HS-5 (cell line): ENCODE measurements around the gene GBE1.

Experiments
- DNase-seq: peaks from one replicate; pipeline ENCODE4 v3.0.0-alpha.2; 2012; ENCODE audit warnings: low read depth

GBE1 gene

DNA sequence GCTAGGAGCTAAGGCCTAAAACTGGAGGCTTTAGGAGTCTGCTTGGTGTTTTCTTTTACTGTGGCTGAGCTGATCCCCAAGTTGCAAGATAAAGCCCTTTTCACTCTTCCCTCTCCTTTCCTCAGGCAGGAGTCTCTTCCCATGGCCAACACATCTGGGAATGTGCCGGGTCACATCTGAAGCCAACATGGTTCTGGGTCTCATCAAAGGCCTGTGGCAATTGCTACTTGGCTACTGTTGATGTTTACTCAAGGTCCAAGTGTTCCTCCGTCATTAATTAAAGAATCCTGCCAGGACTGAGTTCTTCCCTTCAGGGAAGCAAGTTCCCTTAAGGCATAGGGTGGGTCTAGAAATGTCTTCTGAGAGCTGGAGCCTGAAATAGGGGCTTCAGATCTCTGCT lies 230.2 kb downstream of the GBE1 start:
- DNase-seq = no peak

DNA sequence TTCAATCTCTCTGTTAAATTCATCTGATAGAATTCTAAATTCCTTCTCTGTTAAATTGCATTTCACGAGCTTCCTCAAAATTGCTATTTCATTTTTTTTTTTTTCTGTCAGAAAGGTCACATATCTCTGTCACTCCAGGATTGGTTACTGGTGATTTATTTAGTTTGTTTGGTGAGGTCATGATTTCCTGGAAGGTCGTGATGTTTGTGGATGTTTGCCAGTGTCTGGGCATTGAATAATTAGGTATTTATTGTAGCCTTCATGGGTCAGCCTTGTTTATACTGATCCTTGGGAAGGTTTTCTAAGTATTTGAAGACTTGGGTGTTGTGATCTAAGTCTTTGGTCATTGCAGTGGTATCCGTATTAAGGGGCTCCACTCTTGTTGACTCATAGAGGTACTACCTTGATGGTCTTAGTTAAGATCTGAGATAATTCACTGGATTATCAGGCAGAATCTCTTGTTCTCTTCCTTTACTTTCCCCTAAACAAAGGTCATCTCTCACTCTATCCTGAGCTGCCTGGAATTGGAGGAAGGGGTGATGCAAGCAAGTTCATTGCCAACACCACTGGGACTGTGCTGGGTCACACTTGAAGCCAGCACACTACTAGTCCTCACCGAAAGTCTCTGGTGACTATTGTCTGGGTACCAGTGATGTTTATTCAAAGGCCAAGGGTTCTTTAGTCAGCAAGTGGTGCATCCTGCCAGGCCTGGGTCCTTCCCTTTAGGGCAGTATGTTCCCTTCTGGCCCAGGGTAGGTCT lies 231.1 kb downstream of the GBE1 start:
- DNase-seq = no peak

DNA sequence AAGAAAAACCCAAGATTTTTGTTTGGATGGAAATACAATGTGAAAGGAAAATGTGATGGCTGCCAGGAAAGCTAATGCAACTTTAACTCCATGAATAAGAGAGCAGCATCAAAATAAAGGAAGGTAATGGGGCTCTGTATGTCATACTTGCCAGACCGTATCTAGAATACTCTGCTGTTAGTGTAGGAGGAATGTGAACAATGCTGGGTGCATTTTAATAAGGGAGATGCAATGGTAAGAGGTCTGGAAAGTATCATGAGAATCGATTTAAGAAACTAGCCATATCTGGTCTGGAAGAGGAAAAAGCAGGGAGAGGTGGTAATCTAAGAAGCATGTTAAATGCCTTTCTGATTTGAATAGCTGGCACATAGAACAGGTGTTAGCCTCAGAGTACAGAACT lies 239.6 kb downstream of the GBE1 start:
- DNase-seq = no peak

DNA sequence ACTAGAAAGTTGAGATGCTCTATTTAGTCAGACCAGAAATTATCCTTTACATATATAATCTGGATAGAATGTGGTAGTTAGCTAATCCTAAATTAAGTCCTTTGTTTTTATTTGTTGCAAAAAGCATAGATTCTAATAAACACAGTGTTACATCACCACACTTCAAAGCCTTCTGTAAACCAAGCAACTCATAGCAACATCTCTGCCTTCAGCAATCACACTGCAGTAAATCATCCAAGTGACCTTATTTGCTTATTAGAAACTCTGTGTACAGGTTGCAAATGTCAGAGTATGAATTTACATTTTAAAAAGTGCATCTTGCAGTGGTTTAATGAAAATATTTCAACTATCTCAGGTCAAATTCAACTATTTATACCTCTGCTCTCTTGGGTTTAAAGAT lies 242.5 kb downstream of the GBE1 start:
- DNase-seq = no peak

DNA sequence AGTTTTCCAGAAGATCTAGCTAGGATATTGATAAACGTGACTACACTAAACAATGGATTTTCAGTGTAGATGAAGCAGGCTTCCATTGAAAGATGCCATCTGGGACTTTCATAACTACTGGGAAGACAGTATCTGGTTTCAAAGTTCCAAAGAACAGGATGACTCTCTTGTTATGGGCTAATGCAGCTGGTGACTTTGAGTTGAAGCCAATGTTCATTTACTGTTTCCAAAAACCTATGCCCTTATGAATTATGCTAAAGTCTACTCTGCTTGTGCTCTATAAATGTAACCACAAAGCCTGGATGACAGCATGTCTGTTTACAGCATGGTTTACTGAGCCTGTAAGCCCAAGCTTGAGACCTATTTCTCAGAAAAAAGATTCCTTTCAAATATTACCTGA lies 245.4 kb downstream of the GBE1 start:
- no peak for DNase-seq

DNA sequence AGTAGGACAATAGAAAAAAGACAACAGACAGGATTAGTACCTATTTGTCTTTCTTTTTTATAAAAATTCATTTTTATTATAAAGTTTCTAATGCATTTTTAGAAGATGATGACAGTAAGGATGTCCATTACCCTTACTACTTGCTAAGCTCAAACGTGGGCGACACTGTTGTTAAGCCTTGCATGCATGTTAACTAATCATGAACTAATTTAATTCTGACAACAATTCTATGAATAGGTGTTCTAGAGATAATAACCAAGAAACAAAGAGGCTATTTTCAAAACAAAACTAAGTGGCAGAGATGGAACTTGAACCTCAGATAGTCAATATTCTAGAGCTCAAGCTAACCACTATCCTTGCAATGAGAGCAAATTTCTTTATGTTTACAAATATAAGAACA lies 247.9 kb downstream of the GBE1 start:
- no peak for DNase-seq

DNA sequence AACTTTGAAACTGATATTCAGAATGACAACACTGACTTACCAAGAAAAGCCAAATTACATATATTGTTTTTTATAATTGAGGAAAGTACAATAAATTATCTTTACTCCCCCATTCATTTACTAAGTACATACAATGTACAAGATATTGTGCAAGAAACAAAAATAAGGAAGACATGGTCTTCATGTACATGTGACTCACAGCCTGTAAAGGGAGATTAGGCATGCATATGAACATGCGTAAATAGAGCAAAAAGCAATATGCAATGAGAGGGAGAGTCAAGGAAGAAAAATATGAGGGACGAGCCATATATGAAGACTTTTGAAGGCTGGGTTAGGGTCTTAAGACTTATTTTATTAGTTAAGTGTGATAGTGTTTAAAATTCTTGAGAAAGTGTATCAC lies 258.4 kb downstream of the GBE1 start:
- no peak for DNase-seq

DNA sequence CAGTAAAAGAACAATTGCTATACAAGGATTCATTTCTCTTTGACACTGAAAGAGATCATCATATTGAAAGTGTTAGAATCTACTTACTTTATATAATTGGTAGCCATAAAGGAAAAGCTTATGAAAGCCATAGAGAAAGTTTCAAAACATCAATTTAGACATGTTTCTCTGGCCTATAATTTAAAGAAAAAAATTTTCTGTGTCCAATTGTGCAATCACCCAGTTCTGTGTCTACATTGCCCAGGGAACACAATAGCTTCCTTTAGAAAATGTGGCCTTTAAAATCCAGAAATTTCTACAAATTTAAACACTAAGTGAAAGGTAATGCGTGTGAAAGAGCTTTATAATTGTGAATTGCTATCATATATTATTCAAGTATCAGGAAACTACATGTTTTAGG lies 259.2 kb downstream of the GBE1 start:
- no peak for DNase-seq

DNA sequence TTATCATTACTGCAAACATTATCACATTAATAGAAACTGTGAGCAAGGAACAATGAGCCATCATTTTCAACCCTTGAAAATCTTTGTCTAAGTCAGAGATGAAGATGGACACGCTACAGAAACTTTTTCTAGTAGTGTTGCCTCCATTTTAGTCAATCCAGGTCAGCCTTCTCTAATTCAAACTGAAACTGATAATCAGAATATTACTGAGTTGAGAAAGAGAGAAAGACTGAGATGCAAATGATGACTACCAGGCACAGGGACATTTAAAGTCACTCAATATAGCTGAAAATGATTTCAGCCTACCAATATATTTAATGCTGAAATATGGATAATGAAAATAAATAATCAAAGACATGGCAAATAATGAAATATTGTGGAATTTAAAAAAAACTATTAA lies 261.4 kb downstream of the GBE1 start:
- no peak for DNase-seq

DNA sequence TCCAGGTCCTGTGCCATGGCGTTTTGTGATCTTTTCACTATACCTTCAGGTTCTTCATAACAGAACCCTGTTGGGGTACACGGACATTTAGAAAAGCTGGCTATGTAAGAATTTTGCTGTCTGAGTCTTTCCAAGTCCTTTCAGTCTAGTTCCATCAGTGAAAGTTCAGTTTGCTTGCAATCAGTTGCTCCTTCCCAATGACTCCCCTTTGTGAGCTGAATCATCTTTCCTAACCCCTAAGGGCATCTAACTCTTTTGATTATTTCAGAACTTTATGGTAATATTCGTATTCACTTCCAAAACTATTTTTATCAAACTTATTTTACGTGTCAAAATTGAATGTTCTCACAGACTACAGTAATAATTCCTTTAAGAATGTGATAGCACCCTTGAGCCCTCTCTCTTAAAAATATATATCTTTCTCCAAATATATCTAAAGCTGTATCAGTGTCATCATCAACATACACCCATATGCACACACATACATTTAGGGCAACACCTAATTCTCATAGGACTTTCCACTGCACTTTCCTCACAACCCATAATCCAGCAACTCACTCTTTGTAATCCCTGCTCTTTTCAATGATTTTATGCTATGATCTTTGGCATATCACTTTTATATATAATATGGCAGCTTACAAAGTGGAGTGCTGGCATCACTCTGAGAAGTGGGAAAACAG lies 263.7 kb downstream of the GBE1 start:
- no peak for DNase-seq

DNA sequence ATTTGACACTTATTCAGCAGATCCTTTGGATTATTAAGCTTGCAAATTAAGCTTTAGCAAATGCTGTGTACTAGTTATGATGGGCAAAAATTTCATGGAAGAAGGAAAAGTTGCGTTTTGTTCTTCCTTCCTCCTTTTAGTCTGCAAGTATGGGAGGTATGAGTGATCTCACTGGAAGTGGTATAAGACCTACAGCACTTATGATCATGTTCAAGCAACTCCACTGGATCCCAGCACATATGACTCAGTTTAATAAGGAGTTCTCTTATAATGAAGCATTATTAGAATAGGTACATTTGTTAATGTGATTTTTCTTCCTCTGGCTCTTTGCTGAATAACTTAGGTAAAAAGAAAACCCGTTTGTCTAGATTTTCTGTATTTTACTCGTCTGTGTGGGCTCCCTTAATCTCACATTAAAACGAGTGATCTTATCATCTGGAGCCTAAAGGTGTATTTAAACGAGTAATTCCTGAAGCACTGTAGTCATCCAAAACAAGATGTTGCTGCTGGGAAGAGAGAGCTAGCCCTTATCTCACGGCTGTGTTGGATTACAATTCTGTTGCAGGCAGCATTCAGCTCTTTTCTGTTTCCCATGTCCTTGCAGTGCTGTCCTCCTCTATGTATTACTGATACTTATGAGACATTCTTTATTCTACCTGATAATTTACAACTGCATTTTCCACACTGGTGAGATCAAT lies 264.9 kb downstream of the GBE1 start:
- no peak for DNase-seq

DNA sequence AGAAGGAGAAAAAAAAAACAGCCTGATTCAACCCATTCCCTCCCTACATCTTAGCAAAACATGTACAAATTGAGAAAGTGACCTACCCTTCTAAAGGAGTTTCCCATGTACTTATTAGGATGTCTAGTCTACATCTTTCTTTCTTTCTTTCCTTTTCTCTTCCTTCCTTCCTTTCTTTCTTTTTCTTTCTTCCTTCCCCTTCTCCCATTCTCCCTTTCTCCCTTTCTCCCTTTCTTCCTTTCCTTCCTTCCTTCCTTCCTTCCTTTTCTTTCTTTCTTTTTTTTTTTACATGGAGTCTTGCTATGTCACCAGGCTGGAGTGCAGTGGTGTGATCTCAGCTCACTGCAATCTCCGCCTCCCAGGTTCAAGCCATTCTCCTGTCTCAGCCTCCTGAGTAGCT lies 269.0 kb downstream of the GBE1 start:
- peak; percentile 6 for DNase-seq

DNA sequence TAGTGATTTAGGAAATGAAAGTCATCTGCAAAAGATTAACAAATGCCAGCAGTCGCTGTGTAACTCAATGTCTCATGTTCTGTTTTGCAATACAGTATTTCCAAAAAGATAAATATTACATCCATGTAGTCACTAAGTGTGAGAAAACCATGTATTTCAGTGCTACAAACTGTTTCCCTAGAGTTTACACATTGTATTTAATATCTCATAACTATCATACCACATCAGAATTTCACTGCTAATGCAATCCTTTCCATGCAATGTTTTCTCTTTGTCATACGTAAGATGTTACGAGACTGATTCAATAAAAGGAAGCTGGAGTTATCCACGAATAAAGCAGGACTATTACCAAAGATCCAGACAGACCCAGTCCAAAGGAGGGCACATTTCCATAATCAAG lies 269.4 kb downstream of the GBE1 start:
- DNase-seq = peak; percentile 45

DNA sequence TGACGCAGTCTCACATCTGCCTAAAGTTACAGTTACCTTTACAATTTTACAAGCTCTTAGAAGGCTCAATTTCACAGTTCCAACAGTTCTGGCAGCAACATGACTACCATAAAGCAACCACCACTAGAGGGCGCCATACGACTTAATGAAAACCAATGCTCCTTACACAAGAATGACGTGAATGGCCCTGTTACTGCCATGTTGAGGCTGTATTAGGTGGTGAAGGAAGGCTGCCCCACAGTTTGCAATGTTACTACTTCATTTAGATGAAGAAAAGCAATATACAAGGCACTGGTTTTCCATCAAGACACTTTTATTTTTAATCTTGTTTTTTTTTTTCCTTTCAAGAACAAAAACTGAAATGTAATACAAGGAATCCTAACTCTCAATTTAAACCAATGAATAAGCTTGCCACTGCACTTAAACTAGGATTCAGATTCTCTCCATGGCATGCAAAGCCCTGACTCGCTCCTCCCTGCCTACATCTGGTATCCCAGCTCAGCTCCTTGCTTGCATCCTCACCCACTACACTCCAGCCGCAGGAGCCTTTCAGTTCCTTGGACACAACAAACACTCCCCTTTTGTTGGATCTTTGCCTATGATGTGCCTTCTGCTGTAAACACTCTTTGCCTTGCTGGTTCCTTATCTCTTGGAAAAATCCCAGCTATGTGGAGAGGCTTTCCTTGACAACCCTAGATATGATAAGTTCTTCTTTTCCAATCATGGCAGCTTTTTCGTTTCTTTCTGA lies 270.7 kb downstream of the GBE1 start:
- peak; percentile 54 for DNase-seq

DNA sequence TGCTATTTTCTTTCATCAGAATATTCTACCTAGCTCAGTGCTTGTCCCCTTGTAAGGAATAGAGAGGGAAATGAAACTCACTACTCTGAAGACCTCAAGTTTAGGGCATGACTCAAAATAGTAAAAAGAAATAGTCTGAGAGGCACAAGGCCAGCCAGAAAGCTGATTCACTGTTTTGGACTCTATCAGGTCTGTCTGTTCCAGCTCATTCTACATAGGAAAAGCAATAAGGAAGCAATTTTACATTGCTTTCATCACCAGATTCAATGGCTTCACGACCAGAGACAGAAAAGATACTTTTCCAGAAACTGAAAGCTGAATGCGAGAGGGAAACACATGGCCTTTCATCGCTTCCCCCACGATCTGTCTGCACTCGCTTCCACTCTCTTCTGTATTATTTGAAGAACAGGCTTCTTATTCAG lies 276.0 kb downstream of the GBE1 start:
- peak; percentile 71 for DNase-seq

DNA sequence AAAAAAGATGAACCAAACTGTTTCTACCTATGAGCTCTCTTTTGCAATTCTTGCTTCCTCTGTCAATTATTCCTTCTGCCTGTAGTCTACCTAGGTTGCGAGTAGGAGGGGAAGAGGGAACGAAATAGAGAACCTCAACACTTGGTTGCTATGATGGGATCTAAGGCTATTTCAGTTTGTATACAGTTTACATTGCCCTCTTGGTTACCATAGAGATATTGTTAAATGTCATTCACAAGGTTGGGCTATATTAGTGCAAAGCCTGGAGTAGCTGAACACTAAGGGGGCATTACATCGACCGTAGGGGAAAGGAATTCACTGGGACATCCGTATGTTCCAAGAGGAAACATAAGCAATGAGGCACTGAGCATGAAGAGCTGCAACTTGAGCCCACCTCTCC lies 276.9 kb downstream of the GBE1 start:
- DNase-seq = no peak

DNA sequence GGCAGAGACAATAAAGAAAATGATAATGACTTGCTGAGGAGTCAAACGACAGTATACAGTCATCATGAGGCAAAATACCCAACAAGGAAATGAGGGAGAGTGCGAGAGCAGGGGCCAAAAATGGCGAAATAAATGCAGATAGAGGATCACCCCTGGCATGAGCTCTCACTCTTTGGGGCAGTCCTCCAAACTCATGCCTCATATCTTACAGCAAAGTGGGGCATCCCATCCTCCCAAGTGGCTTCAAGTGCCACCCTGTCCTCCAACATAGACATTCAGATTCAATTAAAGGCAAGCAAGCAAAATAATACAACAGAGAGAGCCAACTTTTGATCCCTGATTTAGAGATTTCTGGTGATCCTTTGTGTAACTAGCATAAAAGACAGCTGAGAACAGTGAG lies 278.4 kb downstream of the GBE1 start:
- DNase-seq = no peak

DNA sequence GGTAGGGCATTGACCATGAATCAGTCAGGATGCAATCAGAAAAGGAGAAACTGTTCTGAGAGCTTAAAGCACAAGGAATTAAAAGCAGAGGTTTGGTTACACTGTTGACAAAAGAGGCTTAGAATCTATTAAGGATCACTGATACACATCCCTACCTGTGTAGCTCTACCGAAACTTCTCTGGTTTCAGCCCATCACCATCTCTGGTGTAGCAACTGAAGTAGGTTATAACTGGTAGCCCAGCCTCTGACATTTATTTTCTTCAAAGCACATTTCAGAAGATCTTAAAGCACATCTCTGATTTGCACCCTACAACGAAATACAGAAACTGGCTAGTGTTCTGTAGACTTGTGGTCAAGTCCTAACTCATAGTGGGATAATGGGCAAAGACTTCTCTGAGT lies 283.7 kb downstream of the GBE1 start:
- DNase-seq = no peak

DNA sequence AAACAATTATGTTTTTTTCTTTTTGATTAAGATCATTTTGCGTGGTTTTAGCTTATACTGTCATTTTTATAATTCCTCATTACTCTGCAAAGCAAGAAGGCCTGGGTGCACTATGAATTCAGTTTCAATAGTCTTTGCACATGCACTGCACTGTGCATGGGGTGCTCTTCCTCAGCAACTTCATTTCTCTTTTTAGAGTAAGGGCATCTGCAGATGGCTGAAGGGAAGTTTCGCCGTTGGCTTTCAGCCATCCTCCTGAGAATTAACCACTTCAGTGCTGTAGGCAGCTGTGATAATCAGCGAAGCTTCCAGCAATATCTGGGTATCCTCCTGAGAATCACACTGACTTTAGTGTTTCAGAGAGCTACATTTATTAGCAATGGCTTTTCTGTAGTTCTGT lies 284.8 kb downstream of the GBE1 start:
- no peak for DNase-seq

DNA sequence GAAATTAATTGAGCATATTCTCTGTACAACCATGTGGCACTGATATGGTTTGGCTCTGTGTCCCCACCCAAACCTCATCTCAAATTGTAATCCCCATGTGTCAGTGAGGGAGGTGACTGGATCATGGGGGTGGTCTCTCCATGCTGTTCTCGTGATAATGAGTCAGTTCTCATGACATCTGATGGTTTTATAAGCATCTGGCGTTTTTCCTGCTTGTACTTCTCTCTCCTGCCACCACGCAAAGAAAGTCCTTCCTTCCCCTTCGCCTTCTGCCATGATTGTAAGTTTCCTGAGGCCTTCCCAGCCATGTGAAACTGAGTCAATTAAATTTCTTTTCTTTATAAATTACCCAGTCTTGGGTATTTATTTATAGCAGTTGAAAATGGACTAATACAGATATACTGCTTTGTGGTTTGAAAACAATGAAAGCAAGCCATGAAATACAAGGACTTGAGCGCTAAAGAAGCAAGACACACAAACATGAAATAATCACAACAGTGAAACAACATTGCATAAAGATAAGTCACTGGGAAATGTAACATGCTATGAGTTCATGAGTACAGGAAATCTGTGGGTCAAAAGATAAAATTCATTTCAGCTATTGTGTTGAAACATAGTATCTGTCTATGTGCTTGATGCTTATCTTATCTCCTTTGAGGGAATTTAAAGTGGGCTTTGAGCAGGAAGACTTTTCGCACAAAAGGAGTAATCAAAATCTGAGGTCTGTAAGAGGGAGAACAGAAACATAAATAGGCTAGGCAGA lies 288.7 kb downstream of the GBE1 start:
- no peak for DNase-seq

DNA sequence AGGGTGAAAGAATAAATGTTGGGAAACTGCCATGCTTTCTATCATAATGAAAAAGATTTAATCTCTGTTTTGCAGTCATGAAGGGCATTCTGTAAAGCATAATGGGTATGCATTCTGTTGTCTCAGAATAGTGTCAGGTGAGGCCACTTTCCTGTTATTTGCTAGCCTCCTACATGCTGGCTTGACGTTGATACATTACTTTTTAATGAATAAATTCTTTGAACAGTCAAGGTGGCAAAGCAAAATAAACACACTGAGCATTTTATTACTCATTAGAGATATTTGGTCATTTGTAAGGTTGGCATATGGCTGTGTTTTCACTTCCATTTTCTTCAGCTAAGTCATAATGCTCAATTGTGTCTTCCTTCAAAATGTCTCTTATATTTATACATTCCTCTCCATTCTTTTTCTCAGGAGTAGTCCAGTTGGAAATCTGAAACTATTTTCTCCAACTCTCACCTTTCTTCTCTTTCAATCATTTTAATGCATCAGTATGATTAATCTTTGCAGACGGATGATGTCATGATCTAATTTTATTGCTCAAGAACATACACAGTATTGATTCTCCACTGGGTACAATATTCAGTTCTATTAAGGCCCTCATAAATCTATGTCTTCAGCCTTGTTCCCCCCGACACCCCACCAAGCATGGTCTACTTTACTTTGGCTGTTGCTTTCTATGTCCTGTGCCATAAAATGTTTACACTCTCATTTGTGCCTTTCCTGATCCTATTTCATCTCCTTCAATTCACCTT lies 290.7 kb downstream of the GBE1 start:
- no peak for DNase-seq
